ENCODE results near the gene ZHX3. TPM values are rescaled to one million over a fixed set of nuclear protein-coding genes. Genes with fewer than 3 reads are reported as not detected.

Gene ZHX3
- total and polyA plus RNA-seq, 10 of the 15 experiments (the other 5 are each of a cell fraction or from before 2014, with no cell fraction given) = 1.3 to 14.0 (median 5.0) TPM

DNA sequence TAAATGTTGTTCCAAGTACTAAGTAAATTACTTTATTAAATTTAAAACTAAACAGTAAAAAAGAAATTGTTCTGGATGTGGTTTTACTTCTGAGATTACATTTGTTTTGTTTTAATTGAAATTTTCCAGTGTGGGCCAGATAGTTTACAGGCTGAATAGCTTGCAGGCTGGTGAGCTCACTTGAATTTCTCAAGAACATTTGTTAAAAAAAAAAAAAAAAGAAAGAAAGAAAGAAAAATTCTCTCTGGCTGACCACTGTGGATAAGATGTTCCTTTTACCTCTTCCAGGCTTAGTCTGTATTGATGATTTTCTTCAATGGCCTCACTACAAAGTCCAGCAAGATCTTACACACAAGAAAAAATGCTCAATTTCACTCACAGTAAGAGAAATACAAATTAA is 94.8 kb downstream of the ZHX3 start:
- no peak for ATAC-seq
- POLR2A ChIA-PET = interaction anchor here (0.6 kb wide), 1 partner anchor 25 kb away, joined by 3 read pairs; no protein-coding TSS in a partner anchor
- intact Hi-C loops (cut with micrococcal nuclease; ENCODE audit: unreplicated experiment) = no loop called here

More for the DNA sequence above, 94.8 kb downstream of the ZHX3 start:
- Histone ChIP-seq H3K79me2 (ENCODE audit: control insufficient read depth, insufficient read depth, low read length) (no peaks in the 10 kb centered on the region), H3K9ac (ENCODE audit: control insufficient read depth, insufficient read depth, low read length) (no peak overlapping the region), H3K4me1 (ENCODE audit: control insufficient read depth, insufficient read depth, low read length) (no peaks in the 10 kb centered on the region), H3K27ac (ENCODE audit: control insufficient read depth, insufficient read depth) (no peak overlapping the region), H3K9me3 (replicated peaks; ENCODE audit: control insufficient read depth, insufficient read depth, low read length) (no peaks in the 10 kb centered on the region), H3K4me2 (ENCODE audit: control insufficient read depth, insufficient read depth) (no peak overlapping the region), H3K27me3 (replicated peaks in 1 of 2; ENCODE audit: control insufficient read depth in 2 of 2, insufficient read depth in 2 of 2, low read length in 1 of 2) (no peaks in the 10 kb centered on the region), H3K4me3 (no peak overlapping the region), H2AFZ (ENCODE audit: control insufficient read depth, low read depth, low read length) (no peak overlapping the region), H3K36me3 (ENCODE audit: control insufficient read depth in 2 of 2, insufficient read depth in 2 of 2, low read length in 1 of 2) (no peaks in the 10 kb centered on the region), H4K20me1 (ENCODE audit: control insufficient read depth, insufficient read depth) (no peaks in the 10 kb centered on the region)
- RAD21 ChIA-PET (ENCODE audit: unreplicated experiment) = no interaction called here
- BruUV-seq (replicated peaks) = no TSS peak
- no peak for FAIRE-seq
- CTCF ChIA-PET = interaction anchor here (3.0 kb wide), 1 partner anchor 11 kb away, joined by 24 read pairs; no protein-coding TSS in a partner anchor
- SMC1A ChIA-PET (ENCODE audit: uncharacterized antibody, unreplicated experiment) = interaction anchor here (1.1 to 2.4 kb wide), 4 partner anchors 9 to 88 kb away, joined by 3 to 10 read pairs (median 7); no protein-coding TSS in a partner anchor
- TF ChIP-seq, protein P1, sequence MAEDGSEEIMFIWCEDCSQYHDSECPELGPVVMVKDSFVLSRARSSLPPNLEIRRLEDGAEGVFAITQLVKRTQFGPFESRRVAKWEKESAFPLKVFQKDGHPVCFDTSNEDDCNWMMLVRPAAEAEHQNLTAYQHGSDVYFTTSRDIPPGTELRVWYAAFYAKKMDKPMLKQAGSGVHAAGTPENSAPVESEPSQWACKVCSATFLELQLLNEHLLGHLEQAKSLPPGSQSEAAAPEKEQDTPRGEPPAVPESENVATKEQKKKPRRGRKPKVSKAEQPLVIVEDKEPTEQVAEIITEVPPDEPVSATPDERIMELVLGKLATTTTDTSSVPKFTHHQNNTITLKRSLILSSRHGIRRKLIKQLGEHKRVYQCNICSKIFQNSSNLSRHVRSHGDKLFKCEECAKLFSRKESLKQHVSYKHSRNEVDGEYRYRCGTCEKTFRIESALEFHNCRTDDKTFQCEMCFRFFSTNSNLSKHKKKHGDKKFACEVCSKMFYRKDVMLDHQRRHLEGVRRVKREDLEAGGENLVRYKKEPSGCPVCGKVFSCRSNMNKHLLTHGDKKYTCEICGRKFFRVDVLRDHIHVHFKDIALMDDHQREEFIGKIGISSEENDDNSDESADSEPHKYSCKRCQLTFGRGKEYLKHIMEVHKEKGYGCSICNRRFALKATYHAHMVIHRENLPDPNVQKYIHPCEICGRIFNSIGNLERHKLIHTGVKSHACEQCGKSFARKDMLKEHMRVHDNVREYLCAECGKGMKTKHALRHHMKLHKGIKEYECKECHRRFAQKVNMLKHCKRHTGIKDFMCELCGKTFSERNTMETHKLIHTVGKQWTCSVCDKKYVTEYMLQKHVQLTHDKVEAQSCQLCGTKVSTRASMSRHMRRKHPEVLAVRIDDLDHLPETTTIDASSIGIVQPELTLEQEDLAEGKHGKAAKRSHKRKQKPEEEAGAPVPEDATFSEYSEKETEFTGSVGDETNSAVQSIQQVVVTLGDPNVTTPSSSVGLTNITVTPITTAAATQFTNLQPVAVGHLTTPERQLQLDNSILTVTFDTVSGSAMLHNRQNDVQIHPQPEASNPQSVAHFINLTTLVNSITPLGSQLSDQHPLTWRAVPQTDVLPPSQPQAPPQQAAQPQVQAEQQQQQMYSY (CRISPR knock-in tag; IDR thresholded peaks at IDR 0.05) = no peak
- TF ChIP-seq SP1 (IDR thresholded peaks at IDR 0.05; ENCODE audit: low read depth, low read length) (no peak), ATF7 (IDR thresholded peaks at IDR 0.05; ENCODE audit: low read depth) (no peak), RAD21 (IDR thresholded peaks at IDR 0.05; ENCODE audit: insufficient read depth, low read depth, low read length) (no peak), DPF2 (IDR thresholded peaks at IDR 0.05) (no peak), SUZ12 (IDR thresholded peaks at IDR 0.05; ENCODE audit: unreplicated experiment) (no peak), SMAD5 (IDR thresholded peaks at IDR 0.05; ENCODE audit: low read depth) (no peak), POLR2AphosphoS2 (IDR thresholded peaks at IDR 0.05; ENCODE audit: low read depth, low read length) (no peak)
- in situ Hi-C loops (cut with MboI) = no loop called here
- no peak for DNase-seq (ENCODE audit: low read depth, low spot score)
